GM18519 (cell line): ENCODE data around the gene CARD11.

Source experiments
- ATAC-seq: cut with Tn5 transposase; IDR thresholded peaks from one replicate; pipeline ENCODE4 v1.9.1; 2021; ENCODE audit warnings: mild to moderate bottlenecking, moderate library complexity; ENCODE audit not compliant: unreplicated experiment, low FRiP score

The CARD11 gene

GRCh38 chr7:2948749-2949148 is 94.9 kb downstream of the CARD11 start:
- ATAC-seq = no peak

GRCh38 chr7:2947058-2947780 is 96.4 kb downstream of the CARD11 start:
- ATAC-seq = no peak

- no peak for ATAC-seq
Observed at GRCh38 chr7:2945171-2945570, 98.5 kb downstream of the CARD11 start.

GRCh38 chr7:2944739-2945138 is 98.9 kb downstream of the CARD11 start:
- ATAC-seq = no peak

GRCh38 chr7:2943851-2944601 is 99.6 kb downstream of the CARD11 start:
- no peak for ATAC-seq

- no peak for ATAC-seq
Observed at GRCh38 chr7:2941216-2941859, 102.3 kb downstream of the CARD11 start.

GRCh38 chr7:2940466-2940865 is 103.2 kb downstream of the CARD11 start:
- ATAC-seq = no peak

- ATAC-seq = no peak
Observed at GRCh38 chr7:2939193-2939885, 104.3 kb downstream of the CARD11 start.

GRCh38 chr7:2938514-2939192 is 105.0 kb downstream of the CARD11 start:
- no peak for ATAC-seq

- ATAC-seq = no peak
Observed at GRCh38 chr7:2937701-2938513, 105.8 kb downstream of the CARD11 start.

GRCh38 chr7:2936891-2937580 is 106.6 kb downstream of the CARD11 start:
- ATAC-seq = no peak

- no peak for ATAC-seq
Observed at GRCh38 chr7:2936301-2936700, 107.4 kb downstream of the CARD11 start.

- no peak for ATAC-seq
Observed at GRCh38 chr7:2934984-2935740, 108.5 kb downstream of the CARD11 start.

GRCh38 chr7:2934211-2934731 is 109.4 kb downstream of the CARD11 start:
- no peak for ATAC-seq

GRCh38 chr7:2932402-2933251 is 111.0 kb downstream of the CARD11 start:
- ATAC-seq = no peak

- ATAC-seq = no peak
Observed at GRCh38 chr7:2931034-2931415, 112.6 kb downstream of the CARD11 start.
